HG03378 (cell line): ENCODE measurements around the gene UGT8.
"Not testable (repeated sequence)": the region's sequence is repeated elsewhere in the genome, so short reads cannot be mapped to it uniquely, and the experiment has no call there.

Experiments used
- ATAC-seq: cut with Tn5 transposase; IDR thresholded peaks from one replicate; pipeline ENCODE4 v1.9.1; 2021; ENCODE audit warnings: mild to moderate bottlenecking, moderate library complexity; ENCODE audit not compliant: unreplicated experiment

The UGT8 gene

GRCh38 chr4:114598191-114599121, at the start of gene UGT8:
UGT8 (plus strand) TSS chr4:114598807; CDS start chr4:114622881, 24,074 bp downstream.
- ATAC-seq: peak; percentile 39

- no peak for ATAC-seq
Observed at GRCh38 chr4:114549638-114550037, 49.0 kb upstream of the UGT8 start.

GRCh38 chr4:114558446-114559020, 40.1 kb upstream of the UGT8 start:
- ATAC-seq: no peak

GRCh38 chr4:114561590-114561989, 37.0 kb upstream of the UGT8 start:
- ATAC-seq: no peak

GRCh38 chr4:114562176-114562904, 36.3 kb upstream of the UGT8 start:
- no peak for ATAC-seq

- ATAC-seq: no peak
Observed at GRCh38 chr4:114563536-114564315, 34.9 kb upstream of the UGT8 start.

- ATAC-seq: no peak
Observed at GRCh38 chr4:114577386-114577785, 21.2 kb upstream of the UGT8 start.

- no peak for ATAC-seq
Observed at GRCh38 chr4:114582621-114583020, 16.0 kb upstream of the UGT8 start.

- no peak for ATAC-seq
Observed at GRCh38 chr4:114588305-114588704, 10.3 kb upstream of the UGT8 start.

GRCh38 chr4:114590360-114590759, 8.2 kb upstream of the UGT8 start:
- not testable (repeated sequence) for ATAC-seq

- no peak for ATAC-seq
Observed at GRCh38 chr4:114593526-114593925, 5.1 kb upstream of the UGT8 start.

GRCh38 chr4:114595207-114595606, 3.4 kb upstream of the UGT8 start:
- no peak for ATAC-seq

- no peak for ATAC-seq
Observed at GRCh38 chr4:114595921-114596320, 2.7 kb upstream of the UGT8 start.

GRCh38 chr4:114597410-114598115, 1.0 kb upstream of the UGT8 start:
- ATAC-seq: no peak

- ATAC-seq: no peak
Observed at GRCh38 chr4:114599231-114599902, 760 bp downstream of the UGT8 start.

GRCh38 chr4:114599903-114600552, 1.4 kb downstream of the UGT8 start:
- no peak for ATAC-seq

GRCh38 chr4:114600672-114601071, 2.1 kb downstream of the UGT8 start:
- ATAC-seq: no peak

- peak; percentile 33 for ATAC-seq
Observed at GRCh38 chr4:114601304-114602052, 2.9 kb downstream of the UGT8 start.
